K562 (cell line): ENCODE data around the gene R3HDM2. TPM values are rescaled to one million over a fixed set of nuclear protein-coding genes. Genes with fewer than 3 reads are reported as not detected.

ENCODE experiments used
- ATAC-seq: fragments of 200-7000 bp; cut with Tn5 transposase; 3 replicates; pipeline ENCODE4 v1.9.1; 2020; ENCODE audit warnings: moderate library complexity
- BruUV-seq: library from RNA; stranded (reverse); fragments of 400-500 nt; replicated peaks from 2 replicates; lab custom pipeline; 2021; lab: Mats Ljungman, UMichigan
- CTCF ChIA-PET: fragments of 300-600 bp; formaldehyde crosslinking; extraction: SDS; loops from one replicate; lab custom pipeline; 2021; ENCODE audit warnings: low intra/inter-chr PET ratio; lab: Yijun Ruan, JAX
- POLR2A ChIA-PET: fragments of 300-600, 350-650 bp; sonication (Branson Sonifier 250); formaldehyde crosslinking; extraction: SDS; loops from one replicate; lab custom pipeline; 2021; ENCODE audit warnings: antibody characterized with exemption, inconsistent platforms; lab: Yijun Ruan, JAX
- DNase-seq, 4 experiments: peaks; one replicate each; pipeline versions ENCODE4 v3.0.0 to v3.0.0-alpha.2; 2011 to 2018; ENCODE audit warnings: low spot score in 3 of 4, mixed read lengths in 3 of 4; ENCODE audit errors: extremely low read depth in 1 of 4
- FAIRE-seq: peaks from 2 replicates; lab custom pipeline; 2011; peaks lifted over from hg19 to GRCh38; lab: Jason Lieb, UNC
- H2AFZ ChIP-seq: 2 replicates; pipeline ENCODE4 v1.6.0; 2011; ENCODE audit warnings: low read depth, low read length, control low read depth, inconsistent platforms
- H3K27ac ChIP-seq: fragments of 200-600 bp; 3 replicates; pipeline ENCODE4 v1.8.0; 2011; ENCODE audit warnings: low read depth, mild to moderate bottlenecking, control low read depth, inconsistent platforms, low read length, moderate library complexity, mixed read lengths; ENCODE audit errors: extremely low read depth
- H3K27me3 ChIP-seq, 2 experiments: fragments of 300-600 bp in 1 of 2; 2 replicates in 1 of 2; 3 replicates in 1 of 2; pipeline versions ENCODE4 v1.6.0 to v1.8.0; 2011; ENCODE audit warnings: inconsistent platforms in 2 of 2, low read length in 2 of 2, mild to moderate bottlenecking in 1 of 2, mixed read lengths in 1 of 2, moderate library complexity in 1 of 2; ENCODE audit not compliant: control insufficient read depth in 2 of 2, insufficient read depth in 2 of 2
- H3K36me3 ChIP-seq: fragments of 300-600 bp; 3 replicates; pipeline ENCODE4 v1.8.0; 2011; ENCODE audit warnings: mild to moderate bottlenecking, low read length, inconsistent platforms; ENCODE audit not compliant: control insufficient read depth, insufficient read depth
- H3K4me1 ChIP-seq, 2 experiments: fragments of 200-600 bp in 1 of 2; replicated peaks in 1 of 2; 2 replicates in 1 of 2; 3 replicates in 1 of 2; pipeline versions ENCODE4 v1.5.1 to v1.8.0; 2011; ENCODE audit warnings: inconsistent platforms in 2 of 2, low read length in 2 of 2, mild to moderate bottlenecking in 1 of 2, mixed read lengths in 1 of 2, moderate library complexity in 1 of 2; ENCODE audit not compliant: control insufficient read depth in 2 of 2, insufficient read depth in 2 of 2
- H3K4me2 ChIP-seq: 2 replicates; pipeline ENCODE4 v1.6.1; 2011; ENCODE audit warnings: low read length, control low read depth, inconsistent platforms, mixed read lengths; ENCODE audit not compliant: insufficient read depth
- H3K4me3 ChIP-seq: fragments of 200-600 bp; sonication (generic), shearing (Covaris generic); 2 replicates; pipeline ENCODE4 v1.5.1; 2016; ENCODE audit warnings: control low read depth, inconsistent platforms
- H3K79me2 ChIP-seq: fragments of 200-600 bp; 3 replicates; pipeline ENCODE4 v1.8.0; 2011; ENCODE audit warnings: low read length, inconsistent platforms; ENCODE audit not compliant: control insufficient read depth, insufficient read depth
- H3K9ac ChIP-seq, 2 experiments: 2 replicates each; pipeline versions ENCODE4 v1.6.0 to v1.6.1; 2011; ENCODE audit warnings: low read depth in 2 of 2, low read length in 2 of 2, control low read depth in 1 of 2, inconsistent platforms in 1 of 2, mild to moderate bottlenecking in 1 of 2, mixed read lengths in 1 of 2; ENCODE audit not compliant: insufficient read depth in 1 of 2
- H3K9me1 ChIP-seq: one replicate; pipeline ENCODE4 v1.6.0; 2011; ENCODE audit warnings: inconsistent platforms, mild to moderate bottlenecking, low read length, moderate library complexity; ENCODE audit not compliant: control insufficient read depth, insufficient read depth
- H3K9me3 ChIP-seq: replicated peaks from 2 replicates; pipeline ENCODE4 v1.5.1; 2011; ENCODE audit warnings: low read depth, low read length, inconsistent platforms; ENCODE audit not compliant: control insufficient read depth, insufficient read depth
- H4K20me1 ChIP-seq: replicated peaks from 2 replicates; pipeline ENCODE4 v1.6.1; 2011; ENCODE audit warnings: low read length, inconsistent platforms, mixed read lengths; ENCODE audit not compliant: control insufficient read depth, insufficient read depth
- CHD2 ChIP-seq: IDR thresholded peaks from 2 replicates; pipeline ENCODE4 v1.6.1; 2011; ENCODE audit warnings: low read depth, low read length
- HSF4 ChIP-seq: fragments of 250-450 bp; sonication (Bioruptor Pico); IDR thresholded peaks from 2 replicates; pipeline ENCODE4 v2.1.2; 2022; ENCODE audit warnings: mild to moderate bottlenecking, moderate library complexity, borderline replicate concordance
- MEF2D ChIP-seq: conservative IDR thresholded peaks from 2 replicates; pipeline ENCODE4 v1.6.1; 2016; ENCODE audit warnings: low read depth, missing genetic modification characterization, missing compliant biosample characterization
- NR2F6 ChIP-seq: fragments of 450-650 bp; formaldehyde crosslinking; IDR thresholded peaks from 2 replicates; pipeline ENCODE4 v1.4.0; 2020; ENCODE audit warnings: mild to moderate bottlenecking
- NRF1 ChIP-seq, 2 experiments: fragments of 450-650 bp; IDR thresholded peaks in 1 of 2; conservative IDR thresholded peaks in 1 of 2; 2 replicates each; pipeline ENCODE4 v1.6.1; 2014; ENCODE audit warnings: mild to moderate bottlenecking in 2 of 2
- PBX2 ChIP-seq, 2 experiments: IDR thresholded peaks in 1 of 2; conservative IDR thresholded peaks in 1 of 2; 2 replicates each; pipeline ENCODE4 v1.6.1; 2016; ENCODE audit warnings: low read depth in 2 of 2, mild to moderate bottlenecking in 1 of 2, missing compliant biosample characterization in 1 of 2, missing genetic modification characterization in 1 of 2, moderate library complexity in 1 of 2
- PKNOX1 ChIP-seq: fragments of 450-650 bp; IDR thresholded peaks from 2 replicates; pipeline ENCODE4 v1.6.1; 2016
- RBM15 ChIP-seq: fragments of 200-400 bp; formaldehyde crosslinking; IDR thresholded peaks from 2 replicates; pipeline ENCODE4 v1.6.1; 2018; ENCODE audit warnings: mild to moderate bottlenecking, low read length, moderate library complexity; ENCODE audit not compliant: insufficient read depth
- SMARCA4 ChIP-seq: fragments of 450-650 bp; IDR thresholded peaks from 2 replicates; pipeline ENCODE4 v1.6.1; 2016
- ZFP36 ChIP-seq: fragments of 150-350 bp; IDR thresholded peaks from 2 replicates; pipeline ENCODE4 v1.6.1; 2018; ENCODE audit warnings: low read length, low read depth; ENCODE audit not compliant: partially characterized antibody
- ZNF592 ChIP-seq: fragments of 450-650 bp; IDR thresholded peaks from 2 replicates; pipeline ENCODE4 v1.6.1; 2017; ENCODE audit warnings: antibody characterized with exemption, mild to moderate bottlenecking
- WGBS: fragments of 100-300 bp; shearing (Covaris generic); methylation state at CpG from one replicate; pipeline ENCODE4 v1.1.6; 2016; ENCODE audit warnings: low coverage, mixed read lengths; ENCODE audit not compliant: insufficient coverage; ENCODE audit errors: missing lambda C conversion rate; 5-methylcytosine and 5-hydroxymethylcytosine counted together
- in situ Hi-C: fragments of 300-500 bp; cut with MboI; formaldehyde crosslinking; loops from 4 replicates; pipeline ENCODE4 v1.15.0; 2018; ENCODE audit warnings: inconsistent platforms, mixed read lengths
- intact Hi-C: fragments of 100-400 bp; cut with micrococcal nuclease; formaldehyde crosslinking; loops from 2 replicates; pipeline ENCODE4 v1.14.2; 2022
- polyA plus RNA-seq, 8 experiments: library from polyadenylated mRNA; depleted of rRNA in 4 of 8; stranded (reverse) in 5 of 8; unstranded in 3 of 8; fragments of >200 nt; fragmentation: Nextera tagmentation in 2 of 8; fragmentation: Illumina TruSeq in 1 of 8; extraction: Ambion mirVana in 2 of 8; extraction: Trizol in 1 of 8; gene quantifications; 2 replicates each; pipeline versions ENCODE4 v1.2.1 to v1.2.3, GENCODE V29; 2011 to 2014; ENCODE audit warnings: inconsistent platforms in 1 of 8, missing spikeins in 1 of 8
- total RNA-seq, 7 experiments: library from RNA; depleted of rRNA in 6 of 7; stranded (reverse); fragments of >200 nt in 6 of 7; fragmentation: Illumina TruSeq in 2 of 7; extraction: Trizol in 2 of 7; gene quantifications; 2 replicates each; pipeline versions ENCODE4 v1.2.1 to v1.2.3, GENCODE V29; 2011 to 2021; ENCODE audit warnings: low replicate concordance in 1 of 7

The R3HDM2 gene
- total and polyA plus RNA-seq, 9 of the 15 experiments (the other 6 are each of a cell fraction or from before 2014, with no cell fraction given): 3.3 to 18.8 (median 9.0) TPM

- FAIRE-seq (peak; percentile 49), ATAC-seq (peak; percentile 60), DNase-seq (peak in 1 of 4 experiments; percentile 18)
- Histone ChIP-seq H3K9me1 (no peaks in the 10 kb centered on the region), H3K4me2 (peak overlapping the region; percentile 24; the same call in 1 of the 2 replicates), H3K27me3 (no peaks in the 10 kb centered on the region), H3K27ac (peak overlapping the region; percentile 46; the same call in 1 of the 3 replicates), H2AFZ (peak overlapping the region; percentile 12; the same call in 1 of the 2 replicates), H3K4me1 (peaks cover 14 to 22% of the 10 kb centered on the region in 2 experiments), H3K79me2 (peaks cover 11% of the 10 kb centered on the region; the same call in 2 of the 3 replicates), H3K36me3 (peaks cover 7% of the 10 kb centered on the region; the same call in 1 of the 3 replicates), H3K9ac (peak overlapping the region in 1 of 2 experiments; percentile 42; a peak in 1 of 4 replicates), H3K4me3 (no peak overlapping the region), H3K9me3 (no peaks in the 10 kb centered on the region), H4K20me1 (no peaks in the 10 kb centered on the region)
- no TSS peak for BruUV-seq
- in situ Hi-C loops (no loop called here), intact Hi-C loops (no loop called here)
- POLR2A ChIA-PET: interaction anchor here (0.7 to 1.8 kb wide), 7 partner anchors 8 to 102 kb away, joined by 3 to 11 read pairs (median 4); partner anchors contain the start of genes DDIT3 and INHBC
- 47% methylated on average over 9 of the region's 9 CpGs for WGBS
- CTCF ChIA-PET: no interaction called here
- no peak for TF ChIP-seq ZFP36
- no peak for TF ChIP-seq RBM15
- TF ChIP-seq NR2F6 (CRISPR knock-in tag): no peak
- TF ChIP-seq ZNF592: peak; percentile 21; the same call in 1 of the 2 replicates
- peak; percentile 83 for TF ChIP-seq PKNOX1
- TF ChIP-seq SMARCA4: peak; percentile 29; the same call in 1 of the 2 replicates
- 0 out of 2 replicates have a peak, but pooled peaks have one; percentile 34 for TF ChIP-seq MEF2D
- no peak for TF ChIP-seq PBX2 (CRISPR knock-in tag; IDR thresholded peaks at IDR 0.05; ENCODE audit: low read depth)
- TF ChIP-seq PBX2 (tag; conservative IDR thresholded peaks at IDR 0.05; ENCODE audit: low read depth): peak; percentile 59
- peak; percentile 66 to 72 for TF ChIP-seq NRF1 (conservative IDR thresholded peaks at IDR 0.05 in 1 of 2, IDR thresholded peaks at IDR 0.05 in 1 of 2)
- TF ChIP-seq CHD2: no peak
- TF ChIP-seq HSF4 (CRISPR knock-in tag): no peak
Observed at GRCh38 chr12:57418255-57418654, 12.6 kb downstream of the R3HDM2 start.
